ENCODE results near the gene SCRT2. TPM values are rescaled to one million over a fixed set of nuclear protein-coding genes. Genes with fewer than 3 reads are reported as not detected.
A peak's percentile ranks its signal among the peaks of the same experiment; 100 is the strongest.

The SCRT2 gene
- polyA plus RNA-seq, 3 donors = not detected

GRCh38 chr20:689348-689747 lies 13.7 kb upstream of the SCRT2 start:
- no peaks in the 10 kb centered on the region for H3K79me2 ChIP-seq (ENCODE audit: insufficient read depth, low read length)
- H3K36me3 ChIP-seq (replicated peaks in 1 of 2; ENCODE audit: control insufficient read depth in 1 of 2, insufficient read depth in 2 of 2, low read length in 2 of 2) = no peaks in the 10 kb centered on the region
- Mint-ChIP-seq H3K4me3 (no peak overlapping the region), H3K9me3 (peaks cover 0 to 10% (median 0%) of the 10 kb centered on the region in 7 donors), H3K27me3 (ENCODE audit: low read depth in 3 of 3) (peaks cover 1 to 12% (median 10%) of the 10 kb centered on the region in 3 donors), H3K27ac (peak overlapping the region in 1 of 7 donors; percentile 24), H3K4me1 (no peaks in the 10 kb centered on the region), H3K36me3 (no peaks in the 10 kb centered on the region)
- H3K4me2 ChIP-seq (replicated peaks; ENCODE audit: extremely low read depth, low read length, poor library complexity, severe bottlenecking) = no peak overlapping the region
- 98% methylated on average over 6 of the region's 6 CpGs for WGBS (ENCODE audit: insufficient coverage)
- H3K9ac ChIP-seq (ENCODE audit: insufficient read depth, low read length, poor library complexity, severe bottlenecking) = no peak overlapping the region
- peaks cover 0 to 6% of the 10 kb centered on the region in 2 donors for H3K27me3 ChIP-seq (ENCODE audit: control insufficient read depth in 2 of 2, insufficient read depth in 2 of 2, low read length in 2 of 2)
- H3K4me3 ChIP-seq (replicated peaks in 1 of 3; ENCODE audit: low read depth in 2 of 3, low read length in 3 of 3) = no peak overlapping the region
- H2AFZ ChIP-seq (ENCODE audit: insufficient read depth, low read depth, low read length, poor library complexity, severe bottlenecking) = no peak overlapping the region
- H4K20me1 ChIP-seq (ENCODE audit: insufficient read depth, low read length) = no peaks in the 10 kb centered on the region
- no peaks in the 10 kb centered on the region for H3K9me3 ChIP-seq (replicated peaks in 1 of 2; ENCODE audit: control insufficient read depth in 1 of 2, insufficient read depth in 1 of 2, low read length in 2 of 2)
- no peaks in the 10 kb centered on the region for H3K4me1 ChIP-seq (ENCODE audit: control insufficient read depth in 1 of 2, insufficient read depth in 2 of 2, low read length in 2 of 2)
- intact Hi-C loops (cut with micrococcal nuclease) = no loop called here
- no peak overlapping the region for H3K27ac ChIP-seq (ENCODE audit: low read depth in 1 of 2, low read length in 2 of 2)
- TF ChIP-seq CTCF (IDR thresholded peaks at IDR 0.05) = no peak
- no peak for DNase-seq

- WGBS (ENCODE audit: insufficient coverage) = 82% methylated on average over 12 of the region's 13 CpGs
Measured at GRCh38 chr20:688809-689212, 13.2 kb upstream of the SCRT2 start.

More at GRCh38 chr20:688809-689212, 13.2 kb upstream of the SCRT2 start:
- Histone ChIP-seq H3K27me3 (ENCODE audit: control insufficient read depth in 2 of 2, insufficient read depth in 2 of 2, low read length in 2 of 2) (peaks cover 0 to 6% of the 10 kb centered on the region in 2 donors), H2AFZ (ENCODE audit: insufficient read depth, low read depth, low read length, poor library complexity, severe bottlenecking) (no peak overlapping the region), H4K20me1 (ENCODE audit: insufficient read depth, low read length) (no peaks in the 10 kb centered on the region), H3K9me3 (replicated peaks in 1 of 2; ENCODE audit: control insufficient read depth in 1 of 2, insufficient read depth in 1 of 2, low read length in 2 of 2) (no peaks in the 10 kb centered on the region), H3K79me2 (ENCODE audit: insufficient read depth, low read length) (no peaks in the 10 kb centered on the region), H3K4me3 (replicated peaks in 1 of 3; ENCODE audit: low read depth in 2 of 3, low read length in 3 of 3) (no peak overlapping the region), H3K27ac (ENCODE audit: low read depth in 1 of 2, low read length in 2 of 2) (no peak overlapping the region), H3K4me1 (ENCODE audit: control insufficient read depth in 1 of 2, insufficient read depth in 2 of 2, low read length in 2 of 2) (no peaks in the 10 kb centered on the region), H3K4me2 (replicated peaks; ENCODE audit: extremely low read depth, low read length, poor library complexity, severe bottlenecking) (no peak overlapping the region), H3K9ac (ENCODE audit: insufficient read depth, low read length, poor library complexity, severe bottlenecking) (no peak overlapping the region), H3K36me3 (replicated peaks in 1 of 2; ENCODE audit: control insufficient read depth in 1 of 2, insufficient read depth in 2 of 2, low read length in 2 of 2) (no peaks in the 10 kb centered on the region)
- Mint-ChIP-seq H3K36me3 (no peaks in the 10 kb centered on the region), H3K27ac (no peak overlapping the region), H3K27me3 (ENCODE audit: low read depth in 3 of 3) (peaks cover 1 to 12% (median 10%) of the 10 kb centered on the region in 3 donors), H3K4me3 (no peak overlapping the region), H3K9me3 (peaks cover 0 to 10% (median 0%) of the 10 kb centered on the region in 7 donors), H3K4me1 (no peaks in the 10 kb centered on the region)
- intact Hi-C loops (cut with micrococcal nuclease) = no loop called here
- no peak for DNase-seq
- no peak for TF ChIP-seq CTCF (IDR thresholded peaks at IDR 0.05)
